OCI-LY1 (cell line): Measurements from ENCODE around the gene MVB12B.

ENCODE experiments used
- H2AFZ ChIP-seq: fragments of 200-600 bp; sonication (generic), shearing (Covaris generic); 2 replicates; pipeline ENCODE4 v1.6.0; 2014; ENCODE audit warnings: antibody characterized with exemption, mild to moderate bottlenecking, low read length
- H3F3A ChIP-seq: fragments of 200-600 bp; sonication (generic), shearing (Covaris generic); 2 replicates; pipeline ENCODE4 v1.6.0; 2014; ENCODE audit warnings: mild to moderate bottlenecking, antibody characterized with exemption, low read length, moderate library complexity; ENCODE audit not compliant: insufficient read depth
- H3K27ac ChIP-seq: fragments of 200-600 bp; sonication (generic); 2 replicates; pipeline ENCODE4 v1.5.1; 2014; ENCODE audit warnings: low read length, mixed run types, mild to moderate bottlenecking, low read depth; ENCODE audit not compliant: poor library complexity, severe bottlenecking
- H3K27me3 ChIP-seq: fragments of 200-600 bp; sonication (generic); 2 replicates; pipeline ENCODE4 v1.6.0; 2014; ENCODE audit warnings: antibody characterized with exemption, mild to moderate bottlenecking, low read length, moderate library complexity; ENCODE audit not compliant: insufficient read depth
- H3K36me3 ChIP-seq: fragments of 200-600 bp; sonication (generic); 2 replicates; pipeline ENCODE4 v1.6.1; 2014; ENCODE audit warnings: mild to moderate bottlenecking, antibody characterized with exemption, low read length, moderate library complexity, mixed read lengths; ENCODE audit not compliant: insufficient read depth
- H3K4me1 ChIP-seq: fragments of 200-600 bp; sonication (generic); 2 replicates; pipeline ENCODE4 v1.5.1; 2014; ENCODE audit warnings: mild to moderate bottlenecking, low read length, moderate library complexity; ENCODE audit not compliant: insufficient read depth, severe bottlenecking
- H3K4me2 ChIP-seq: fragments of 200-600 bp; sonication (generic), shearing (Covaris generic); 2 replicates; pipeline ENCODE4 v1.6.1; 2014; ENCODE audit warnings: low read length
- H3K4me3 ChIP-seq: fragments of 200-600 bp; sonication (generic); 2 replicates; pipeline ENCODE4 v1.5.1; 2014; ENCODE audit warnings: low read length, low read depth, mild to moderate bottlenecking, mixed read lengths; ENCODE audit not compliant: poor library complexity, severe bottlenecking
- H3K79me2 ChIP-seq: fragments of 200-600 bp; shearing (Covaris generic); 2 replicates; pipeline ENCODE4 v1.6.1; 2016; ENCODE audit warnings: mixed run types, low read length, mixed read lengths; ENCODE audit not compliant: insufficient read depth
- H3K9ac ChIP-seq: fragments of 200-600 bp; sonication (generic), shearing (Covaris generic); 2 replicates; pipeline ENCODE4 v1.6.1; 2014; ENCODE audit warnings: mild to moderate bottlenecking, low read length, mixed read lengths
- H3K9me2 ChIP-seq: fragments of 200-600 bp; sonication (generic), shearing (Covaris generic); 2 replicates; pipeline ENCODE4 v1.6.1; 2014; ENCODE audit warnings: low read depth, mild to moderate bottlenecking, low read length, mixed read lengths
- H3K9me3 ChIP-seq: fragments of 200-600 bp; shearing (Covaris generic); 2 replicates; pipeline ENCODE4 v1.6.1; 2014; ENCODE audit warnings: low read length, mixed read lengths
- H4K20me1 ChIP-seq: fragments of 200-600 bp; sonication (generic), shearing (Covaris generic); 2 replicates; pipeline ENCODE4 v1.6.0; 2016; ENCODE audit warnings: mild to moderate bottlenecking, low read length; ENCODE audit not compliant: insufficient read depth
- CTCF ChIP-seq: fragments of 200-600 bp; sonication (generic), shearing (Covaris generic); IDR thresholded peaks from 2 replicates; pipeline ENCODE4 v1.5.1; 2017; ENCODE audit warnings: mild to moderate bottlenecking, antibody characterized with exemption, low read length, moderate library complexity, mixed read lengths
- EZH2 ChIP-seq: fragments of 200-600 bp; sonication (generic), shearing (Covaris generic); IDR thresholded peaks from 2 replicates; pipeline ENCODE4 v1.8.0; 2017; ENCODE audit warnings: borderline replicate concordance, mixed run types, mild to moderate bottlenecking, antibody characterized with exemption, low read length, moderate library complexity, mixed read lengths

Gene MVB12B

DNA sequence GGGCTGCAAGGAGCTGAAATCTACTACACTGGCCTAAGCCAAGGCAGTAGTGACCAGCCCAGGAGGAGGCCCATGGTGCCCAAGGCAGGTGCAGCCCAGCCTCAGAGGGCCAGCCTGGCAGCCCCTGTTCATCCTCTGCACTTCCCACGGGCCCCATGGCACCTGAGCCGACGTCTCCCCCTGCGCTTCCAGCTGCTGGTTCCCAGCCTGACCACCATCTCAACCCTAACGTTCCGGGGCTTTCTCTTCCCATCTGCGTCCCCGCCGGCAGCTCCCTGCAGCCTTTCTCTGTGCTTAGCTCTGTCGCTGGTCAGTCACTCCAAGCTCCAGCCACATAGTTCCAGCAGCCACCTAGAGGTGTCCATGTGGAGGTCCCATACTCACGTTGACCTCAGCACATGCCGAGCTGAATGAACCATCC is 181.6 kb downstream of the MVB12B start:
- TF ChIP-seq EZH2 = no peak
- no peak for TF ChIP-seq CTCF
- H3K9me2 ChIP-seq = no peaks in the 10 kb centered on the region
- H3K27me3 ChIP-seq = no peaks in the 10 kb centered on the region

DNA sequence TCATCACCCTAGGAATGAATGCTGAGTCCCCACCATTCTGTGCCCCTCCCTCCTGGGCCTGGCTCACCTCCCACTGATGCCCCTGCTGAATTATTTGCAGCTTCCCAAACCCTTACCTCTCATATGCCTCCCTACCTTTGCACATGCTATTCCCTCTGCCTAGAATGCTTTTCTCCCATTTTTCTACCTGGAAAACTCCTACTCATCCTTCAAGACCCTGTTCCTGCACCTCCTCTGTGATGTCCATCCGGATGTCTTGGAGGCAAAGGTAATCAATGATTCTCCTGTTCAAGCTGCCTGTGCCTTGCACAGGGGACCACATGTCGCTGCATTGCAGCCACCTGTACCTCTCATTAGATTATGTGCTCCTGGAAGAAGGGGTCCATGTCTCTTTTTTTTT is 182.3 kb downstream of the MVB12B start:
- Histone ChIP-seq H2AFZ (no peak overlapping the region), H3K9me3 (no peaks in the 10 kb centered on the region), H3K79me2 (no peaks in the 10 kb centered on the region), H3K27me3 (no peaks in the 10 kb centered on the region), H3K9me2 (no peaks in the 10 kb centered on the region), H3K4me1 (no peaks in the 10 kb centered on the region), H3K4me3 (no peak overlapping the region), H3K27ac (no peak overlapping the region), H3F3A (no peaks in the 10 kb centered on the region), H3K9ac (no peak overlapping the region), H4K20me1 (no peaks in the 10 kb centered on the region), H3K36me3 (no peaks in the 10 kb centered on the region), H3K4me2 (no peak overlapping the region)
- TF ChIP-seq EZH2 (no peak), CTCF (no peak)

More for the DNA sequence above, 181.6 kb downstream of the MVB12B start:
- Histone ChIP-seq H3F3A (no peaks in the 10 kb centered on the region), H3K4me3 (no peak overlapping the region), H4K20me1 (no peaks in the 10 kb centered on the region), H3K79me2 (no peaks in the 10 kb centered on the region), H3K9me3 (no peaks in the 10 kb centered on the region), H2AFZ (no peak overlapping the region), H3K4me1 (no peaks in the 10 kb centered on the region), H3K9ac (no peak overlapping the region), H3K36me3 (no peaks in the 10 kb centered on the region), H3K4me2 (no peak overlapping the region), H3K27ac (no peak overlapping the region)

GRCh38 chr9:126509718-126510117 is 183.1 kb downstream of the MVB12B start:
- Histone ChIP-seq H4K20me1 (no peaks in the 10 kb centered on the region), H3K4me3 (no peak overlapping the region), H3K27ac (no peak overlapping the region), H3K9me2 (no peaks in the 10 kb centered on the region), H3K9ac (no peak overlapping the region), H3K27me3 (0 out of 2 replicates have a peak, but pooled peaks cover 1% of the 10 kb centered on the region), H3K36me3 (no peaks in the 10 kb centered on the region), H3F3A (no peaks in the 10 kb centered on the region), H2AFZ (no peak overlapping the region), H3K9me3 (no peaks in the 10 kb centered on the region), H3K79me2 (no peaks in the 10 kb centered on the region), H3K4me2 (no peak overlapping the region), H3K4me1 (no peaks in the 10 kb centered on the region)
- TF ChIP-seq CTCF (no peak), EZH2 (no peak)
